C4-2B (cell line): Measurements from ENCODE around the gene OR2W1.

ENCODE experiments used
- ZFX ChIP-seq: fragments of 450-650 bp; IDR thresholded peaks from 2 replicates; pipeline ENCODE4 v1.6.1; 2017
- TF ChIP-seq, protein P1 (sequence below): fragments of 450-650 bp; conservative IDR thresholded peaks from 2 replicates; pipeline ENCODE4 v1.5.1; 2017; ENCODE audit warnings: mild to moderate bottlenecking

DNA sequence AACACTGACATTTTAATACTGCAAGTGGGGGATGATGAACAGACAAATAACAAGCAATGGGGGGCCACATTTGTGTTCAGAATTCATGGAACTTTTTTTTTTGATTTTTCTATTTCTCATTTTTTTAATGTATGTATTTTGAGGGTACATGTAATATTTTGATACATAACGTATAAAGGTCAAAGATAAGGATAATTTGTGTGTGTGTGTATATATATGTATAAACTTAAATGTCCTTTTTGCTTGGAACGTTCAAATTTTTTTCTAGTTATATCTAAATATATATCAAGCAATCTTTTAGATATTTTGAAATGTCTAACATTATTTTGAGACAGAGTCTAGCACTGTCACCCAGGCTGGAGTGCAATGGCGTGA, 27.6 kb downstream of the OR2W1 start:
- TF ChIP-seq, protein P1, sequence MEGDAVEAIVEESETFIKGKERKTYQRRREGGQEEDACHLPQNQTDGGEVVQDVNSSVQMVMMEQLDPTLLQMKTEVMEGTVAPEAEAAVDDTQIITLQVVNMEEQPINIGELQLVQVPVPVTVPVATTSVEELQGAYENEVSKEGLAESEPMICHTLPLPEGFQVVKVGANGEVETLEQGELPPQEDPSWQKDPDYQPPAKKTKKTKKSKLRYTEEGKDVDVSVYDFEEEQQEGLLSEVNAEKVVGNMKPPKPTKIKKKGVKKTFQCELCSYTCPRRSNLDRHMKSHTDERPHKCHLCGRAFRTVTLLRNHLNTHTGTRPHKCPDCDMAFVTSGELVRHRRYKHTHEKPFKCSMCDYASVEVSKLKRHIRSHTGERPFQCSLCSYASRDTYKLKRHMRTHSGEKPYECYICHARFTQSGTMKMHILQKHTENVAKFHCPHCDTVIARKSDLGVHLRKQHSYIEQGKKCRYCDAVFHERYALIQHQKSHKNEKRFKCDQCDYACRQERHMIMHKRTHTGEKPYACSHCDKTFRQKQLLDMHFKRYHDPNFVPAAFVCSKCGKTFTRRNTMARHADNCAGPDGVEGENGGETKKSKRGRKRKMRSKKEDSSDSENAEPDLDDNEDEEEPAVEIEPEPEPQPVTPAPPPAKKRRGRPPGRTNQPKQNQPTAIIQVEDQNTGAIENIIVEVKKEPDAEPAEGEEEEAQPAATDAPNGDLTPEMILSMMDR: peak; percentile 47
- TF ChIP-seq ZFX: no peak
